Measurements from ENCODE around the gene KIF4A.

KIF4A gene

DNA sequence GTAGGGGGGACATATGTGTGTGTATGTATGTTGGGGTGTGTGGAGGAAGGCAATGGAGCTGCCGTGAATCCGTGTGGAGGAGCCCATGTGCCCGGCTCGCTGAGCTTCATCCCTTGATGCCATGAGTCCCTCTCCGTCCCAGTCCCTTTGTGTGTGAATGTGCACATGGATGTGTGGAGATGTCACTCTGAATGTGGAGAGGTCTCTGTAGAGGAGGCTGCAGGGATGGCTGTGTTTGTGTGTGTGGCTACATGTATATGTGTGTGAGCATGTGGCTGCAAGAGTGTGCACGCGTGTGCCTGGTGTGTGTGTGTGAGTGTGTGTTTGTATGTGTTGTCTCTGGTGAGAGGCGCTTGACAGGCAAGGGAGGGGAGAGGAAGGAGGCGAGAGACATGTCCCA, 156.0 kb downstream of the KIF4A start:
- DNase-seq (ENCODE audit: low read depth in 1 of 2, low spot score in 1 of 2), result no peak
- H3K27me3 ChIP-seq (ENCODE audit: insufficient read depth, poor library complexity, severe bottlenecking), result peaks cover 8% of the 10 kb centered on the region

DNA sequence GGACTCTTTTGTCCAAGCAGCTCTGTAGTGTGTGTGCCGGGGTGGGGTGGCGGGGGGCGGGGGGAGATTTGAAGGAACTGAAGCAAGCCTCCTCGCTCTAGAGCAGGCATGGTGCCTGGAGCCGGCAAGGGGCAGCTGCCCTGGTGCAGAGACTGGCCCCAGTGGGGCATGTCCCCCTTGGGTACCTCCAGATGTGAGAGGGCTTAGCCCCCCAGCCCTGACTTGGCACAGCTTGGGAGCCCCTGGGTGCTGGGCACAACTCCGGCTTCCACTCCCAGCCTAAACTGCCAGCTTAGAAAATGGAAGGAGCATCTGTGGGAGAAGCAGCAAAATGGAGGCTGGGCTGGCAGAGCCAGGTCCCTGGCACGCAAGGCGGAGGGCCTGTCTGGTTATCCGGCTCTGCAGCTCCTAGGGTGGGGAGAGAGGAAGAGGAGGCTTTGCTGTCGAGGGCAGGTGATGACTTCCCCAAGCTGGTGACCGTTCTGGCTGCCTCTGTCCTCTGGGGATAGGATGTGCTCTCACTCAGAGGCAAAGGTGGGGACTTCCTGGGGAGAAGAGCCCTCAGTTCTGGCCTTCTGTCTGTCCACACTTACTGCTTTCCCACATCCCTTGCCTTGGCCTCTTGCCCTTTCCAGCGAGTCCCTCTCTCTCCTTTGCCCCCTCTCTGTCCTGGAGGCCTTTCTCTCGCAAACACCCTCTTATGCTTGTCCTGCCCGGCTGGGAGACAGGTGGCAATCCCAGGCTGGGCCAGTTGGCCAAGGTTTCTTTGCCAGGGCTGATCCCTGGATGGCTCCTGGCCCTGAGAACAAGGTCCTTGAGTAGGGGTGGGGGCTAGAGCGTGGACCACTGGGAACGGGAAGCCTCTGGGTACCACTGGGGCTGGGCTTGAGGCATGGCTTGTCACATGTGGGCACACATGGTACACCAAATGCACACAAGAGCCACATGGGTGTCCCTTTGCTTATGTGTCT, 156.8 kb downstream of the KIF4A start:
- Histone ChIP-seq H3K4me3 (replicated peaks; ENCODE audit: insufficient read depth, low read length) (no peak overlapping the region), H3K27ac (replicated peaks) (no peak overlapping the region), H3K27me3 (ENCODE audit: insufficient read depth, poor library complexity, severe bottlenecking) (peaks cover 8% of the 10 kb centered on the region)
- no peak for DNase-seq (ENCODE audit: low read depth in 1 of 2, low spot score in 1 of 2)
- TF ChIP-seq GABPA (IDR thresholded peaks at IDR 0.05; ENCODE audit: low read depth) (no peak), SPI1 (IDR thresholded peaks at IDR 0.05; ENCODE audit: borderline replicate concordance, low read depth) (no peak), POLR2AphosphoS5 (IDR thresholded peaks at IDR 0.05; ENCODE audit: low read depth) (no peak)
- TF ChIP-seq, protein P1, sequence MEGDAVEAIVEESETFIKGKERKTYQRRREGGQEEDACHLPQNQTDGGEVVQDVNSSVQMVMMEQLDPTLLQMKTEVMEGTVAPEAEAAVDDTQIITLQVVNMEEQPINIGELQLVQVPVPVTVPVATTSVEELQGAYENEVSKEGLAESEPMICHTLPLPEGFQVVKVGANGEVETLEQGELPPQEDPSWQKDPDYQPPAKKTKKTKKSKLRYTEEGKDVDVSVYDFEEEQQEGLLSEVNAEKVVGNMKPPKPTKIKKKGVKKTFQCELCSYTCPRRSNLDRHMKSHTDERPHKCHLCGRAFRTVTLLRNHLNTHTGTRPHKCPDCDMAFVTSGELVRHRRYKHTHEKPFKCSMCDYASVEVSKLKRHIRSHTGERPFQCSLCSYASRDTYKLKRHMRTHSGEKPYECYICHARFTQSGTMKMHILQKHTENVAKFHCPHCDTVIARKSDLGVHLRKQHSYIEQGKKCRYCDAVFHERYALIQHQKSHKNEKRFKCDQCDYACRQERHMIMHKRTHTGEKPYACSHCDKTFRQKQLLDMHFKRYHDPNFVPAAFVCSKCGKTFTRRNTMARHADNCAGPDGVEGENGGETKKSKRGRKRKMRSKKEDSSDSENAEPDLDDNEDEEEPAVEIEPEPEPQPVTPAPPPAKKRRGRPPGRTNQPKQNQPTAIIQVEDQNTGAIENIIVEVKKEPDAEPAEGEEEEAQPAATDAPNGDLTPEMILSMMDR (IDR thresholded peaks at IDR 0.05; ENCODE audit: insufficient read depth, low read length), result no peak
- TF ChIP-seq, protein P2, sequence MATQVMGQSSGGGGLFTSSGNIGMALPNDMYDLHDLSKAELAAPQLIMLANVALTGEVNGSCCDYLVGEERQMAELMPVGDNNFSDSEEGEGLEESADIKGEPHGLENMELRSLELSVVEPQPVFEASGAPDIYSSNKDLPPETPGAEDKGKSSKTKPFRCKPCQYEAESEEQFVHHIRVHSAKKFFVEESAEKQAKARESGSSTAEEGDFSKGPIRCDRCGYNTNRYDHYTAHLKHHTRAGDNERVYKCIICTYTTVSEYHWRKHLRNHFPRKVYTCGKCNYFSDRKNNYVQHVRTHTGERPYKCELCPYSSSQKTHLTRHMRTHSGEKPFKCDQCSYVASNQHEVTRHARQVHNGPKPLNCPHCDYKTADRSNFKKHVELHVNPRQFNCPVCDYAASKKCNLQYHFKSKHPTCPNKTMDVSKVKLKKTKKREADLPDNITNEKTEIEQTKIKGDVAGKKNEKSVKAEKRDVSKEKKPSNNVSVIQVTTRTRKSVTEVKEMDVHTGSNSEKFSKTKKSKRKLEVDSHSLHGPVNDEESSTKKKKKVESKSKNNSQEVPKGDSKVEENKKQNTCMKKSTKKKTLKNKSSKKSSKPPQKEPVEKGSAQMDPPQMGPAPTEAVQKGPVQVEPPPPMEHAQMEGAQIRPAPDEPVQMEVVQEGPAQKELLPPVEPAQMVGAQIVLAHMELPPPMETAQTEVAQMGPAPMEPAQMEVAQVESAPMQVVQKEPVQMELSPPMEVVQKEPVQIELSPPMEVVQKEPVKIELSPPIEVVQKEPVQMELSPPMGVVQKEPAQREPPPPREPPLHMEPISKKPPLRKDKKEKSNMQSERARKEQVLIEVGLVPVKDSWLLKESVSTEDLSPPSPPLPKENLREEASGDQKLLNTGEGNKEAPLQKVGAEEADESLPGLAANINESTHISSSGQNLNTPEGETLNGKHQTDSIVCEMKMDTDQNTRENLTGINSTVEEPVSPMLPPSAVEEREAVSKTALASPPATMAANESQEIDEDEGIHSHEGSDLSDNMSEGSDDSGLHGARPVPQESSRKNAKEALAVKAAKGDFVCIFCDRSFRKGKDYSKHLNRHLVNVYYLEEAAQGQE (IDR thresholded peaks at IDR 0.05; ENCODE audit: insufficient replicate concordance, low read depth), result no peak

More for the DNA sequence above, 156.0 kb downstream of the KIF4A start:
- H3K4me3 ChIP-seq (replicated peaks; ENCODE audit: insufficient read depth, low read length), result no peak overlapping the region
- H3K27ac ChIP-seq (replicated peaks), result no peak overlapping the region
- TF ChIP-seq GABPA (IDR thresholded peaks at IDR 0.05; ENCODE audit: low read depth) (no peak), SPI1 (IDR thresholded peaks at IDR 0.05; ENCODE audit: borderline replicate concordance, low read depth) (no peak), POLR2AphosphoS5 (IDR thresholded peaks at IDR 0.05; ENCODE audit: low read depth) (no peak)
- TF ChIP-seq, protein P1 (IDR thresholded peaks at IDR 0.05; ENCODE audit: insufficient read depth, low read length), result no peak
- TF ChIP-seq, protein P2 (IDR thresholded peaks at IDR 0.05; ENCODE audit: insufficient replicate concordance, low read depth), result no peak

- peaks cover 3% of the 10 kb centered on the region for H3K27me3 ChIP-seq (ENCODE audit: insufficient read depth, poor library complexity, severe bottlenecking)
- no peak overlapping the region for H3K27ac ChIP-seq (replicated peaks)
- H3K4me3 ChIP-seq (replicated peaks; ENCODE audit: insufficient read depth, low read length), result no peak overlapping the region
- TF ChIP-seq POLR2AphosphoS5 (IDR thresholded peaks at IDR 0.05; ENCODE audit: low read depth), result no peak
- no peak for TF ChIP-seq GABPA (IDR thresholded peaks at IDR 0.05; ENCODE audit: low read depth)
- TF ChIP-seq, protein P1 (IDR thresholded peaks at IDR 0.05; ENCODE audit: insufficient read depth, low read length), result no peak
- TF ChIP-seq, protein P2 (IDR thresholded peaks at IDR 0.05; ENCODE audit: insufficient replicate concordance, low read depth), result no peak
- TF ChIP-seq SPI1 (IDR thresholded peaks at IDR 0.05; ENCODE audit: borderline replicate concordance, low read depth), result no peak
- no peak for DNase-seq (ENCODE audit: low read depth in 1 of 2, low spot score in 1 of 2)
Observed at GRCh38 chrX:70449457-70449966, 159.6 kb downstream of the KIF4A start.
